ENCODE data around the gene RIMS4.
A peak's percentile ranks its signal among the peaks of the same experiment; 100 is the strongest.

RIMS4 gene

GRCh38 chr20:44810391-44811149 lies at the start of gene RIMS4:
Gene RIMS4, minus strand, starts transcription at chr20:44810546. Its CDS starts 275 bp downstream, at chr20:44810271.
- DNase-seq: peak; percentile 65

GRCh38 chr20:44858606-44859360 lies 48.4 kb upstream of the RIMS4 start:
- peak; percentile 22 for DNase-seq

GRCh38 chr20:44856856-44857448 lies 46.6 kb upstream of the RIMS4 start:
- no peak for DNase-seq

- no peak for DNase-seq
These were observed 46.1 kb upstream of the RIMS4 start for GRCh38 chr20:44856442-44856841.

- DNase-seq: no peak
These were observed 41.2 kb upstream of the RIMS4 start for GRCh38 chr20:44851545-44851944.

GRCh38 chr20:44850837-44851236 lies 40.5 kb upstream of the RIMS4 start:
- no peak for DNase-seq

GRCh38 chr20:44850272-44850671 lies 39.9 kb upstream of the RIMS4 start:
- DNase-seq: no peak

GRCh38 chr20:44849703-44850102 lies 39.4 kb upstream of the RIMS4 start:
- no peak for DNase-seq

- DNase-seq: no peak
These were observed 38.1 kb upstream of the RIMS4 start for GRCh38 chr20:44848254-44849015.

GRCh38 chr20:44843876-44844275 lies 33.5 kb upstream of the RIMS4 start:
- no peak for DNase-seq

GRCh38 chr20:44841955-44842354 lies 31.6 kb upstream of the RIMS4 start:
- no peak for DNase-seq

- no peak for DNase-seq
These were observed 30.5 kb upstream of the RIMS4 start for GRCh38 chr20:44840826-44841225.

- DNase-seq: no peak
These were observed 29.1 kb upstream of the RIMS4 start for GRCh38 chr20:44839481-44839880.

GRCh38 chr20:44838521-44838920 lies 28.2 kb upstream of the RIMS4 start:
- DNase-seq: no peak

GRCh38 chr20:44837946-44838345 lies 27.6 kb upstream of the RIMS4 start:
- DNase-seq: no peak

GRCh38 chr20:44836601-44837120 lies 26.3 kb upstream of the RIMS4 start:
- no peak for DNase-seq

- no peak for DNase-seq
These were observed 25.4 kb upstream of the RIMS4 start for GRCh38 chr20:44835661-44836221.

GRCh38 chr20:44835116-44835515 lies 24.8 kb upstream of the RIMS4 start:
- no peak for DNase-seq

- no peak for DNase-seq
These were observed 24.3 kb upstream of the RIMS4 start for GRCh38 chr20:44834693-44835092.

GRCh38 chr20:44833437-44833836 lies 23.1 kb upstream of the RIMS4 start:
- DNase-seq: no peak

- DNase-seq: peak; percentile 87
These were observed 22.4 kb upstream of the RIMS4 start for GRCh38 chr20:44832724-44833123.

GRCh38 chr20:44830995-44831394 lies 20.6 kb upstream of the RIMS4 start:
- no peak for DNase-seq

GRCh38 chr20:44830523-44830922 lies 20.2 kb upstream of the RIMS4 start:
- no peak for DNase-seq

Measured in eye (tissue), 1 donor.